HG02852 (cell line): Measurements from ENCODE around the gene ZNF33B.
A peak's percentile ranks its signal among the peaks of the same experiment; 100 is the strongest.
"Not testable (repeated sequence)": the region's sequence is repeated elsewhere in the genome, so short reads cannot be mapped to it uniquely, and the experiment has no call there.

Experiments
- ATAC-seq: cut with Tn5 transposase; IDR thresholded peaks from one replicate; pipeline ENCODE4 v1.9.1; 2021; ENCODE audit warnings: mild to moderate bottlenecking, moderate library complexity; ENCODE audit not compliant: unreplicated experiment

ZNF33B gene

GRCh38 chr10:42638055-42638820 is at the start of gene ZNF33B:
ZNF33B (minus strand) TSS chr10:42638570; CDS start chr10:42636928, 1,642 bp downstream.
- peak; percentile 95 for ATAC-seq

- no peak for ATAC-seq
These were observed 46.1 kb upstream of the ZNF33B start for GRCh38 chr10:42684517-42684916.

GRCh38 chr10:42680267-42680666 is 41.9 kb upstream of the ZNF33B start:
- ATAC-seq, result no peak

DNA sequence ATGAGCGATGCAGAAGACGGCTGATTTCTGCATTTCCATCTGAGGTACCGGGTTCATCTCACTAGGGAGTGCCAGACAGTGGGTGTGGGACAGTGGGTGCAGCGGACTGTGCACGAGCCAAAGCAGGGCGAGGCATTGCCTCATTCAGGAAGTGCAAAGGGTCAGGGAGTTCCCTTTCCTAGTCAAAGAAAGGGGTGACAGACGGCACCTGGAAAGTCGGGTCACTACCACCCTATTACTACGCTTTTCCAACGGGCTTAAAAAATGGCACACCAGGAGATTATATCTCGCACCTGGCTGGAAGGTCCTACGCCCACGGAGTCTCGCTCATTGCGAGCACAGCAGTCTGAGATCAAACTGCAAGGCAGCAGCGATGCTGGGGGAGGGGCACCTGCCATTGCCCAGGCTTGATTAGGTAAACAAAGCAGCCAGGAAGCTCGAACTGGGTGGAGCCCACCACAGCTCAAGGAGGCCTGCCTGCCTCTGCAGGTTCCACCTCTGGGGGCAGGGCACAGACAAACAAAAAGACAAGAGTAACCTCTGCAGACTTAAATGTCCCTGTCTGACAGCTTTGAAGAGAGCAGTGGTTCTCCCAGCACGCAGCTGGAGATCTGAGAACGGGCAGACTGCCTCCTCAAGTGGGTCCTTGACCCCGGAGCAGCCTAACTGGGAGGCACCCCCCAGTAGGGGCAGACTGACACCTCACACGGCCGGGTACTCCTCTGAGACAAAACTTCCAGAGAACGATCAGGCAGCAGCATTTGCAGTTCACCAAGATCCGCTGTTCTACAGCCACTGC is 27.0 kb upstream of the ZNF33B start:
- ATAC-seq, result not testable (repeated sequence)

- ATAC-seq, result no peak
These were observed 16.0 kb upstream of the ZNF33B start for GRCh38 chr10:42654419-42654818.

DNA sequence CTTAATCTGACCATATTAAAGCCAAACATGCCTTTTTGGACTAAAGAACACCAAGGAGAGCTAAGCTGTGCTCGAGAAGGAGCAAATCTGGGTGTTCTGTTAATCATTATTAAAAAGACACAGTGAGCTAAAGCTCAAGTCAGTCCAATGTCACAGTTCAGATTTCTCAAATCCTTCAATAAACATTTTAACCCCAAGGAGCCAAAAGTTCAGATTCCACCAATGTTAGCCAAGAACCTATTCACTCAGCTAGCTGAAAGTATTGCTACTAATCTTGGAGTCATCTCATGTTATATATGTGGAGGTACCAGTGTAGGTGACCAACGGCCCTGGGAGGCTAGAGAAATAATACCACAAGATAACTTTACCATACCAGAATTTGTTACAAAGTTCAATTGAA is 14.5 kb upstream of the ZNF33B start:
- no peak for ATAC-seq

- ATAC-seq, result no peak
These were observed 12.0 kb upstream of the ZNF33B start for GRCh38 chr10:42650374-42650773.

DNA sequence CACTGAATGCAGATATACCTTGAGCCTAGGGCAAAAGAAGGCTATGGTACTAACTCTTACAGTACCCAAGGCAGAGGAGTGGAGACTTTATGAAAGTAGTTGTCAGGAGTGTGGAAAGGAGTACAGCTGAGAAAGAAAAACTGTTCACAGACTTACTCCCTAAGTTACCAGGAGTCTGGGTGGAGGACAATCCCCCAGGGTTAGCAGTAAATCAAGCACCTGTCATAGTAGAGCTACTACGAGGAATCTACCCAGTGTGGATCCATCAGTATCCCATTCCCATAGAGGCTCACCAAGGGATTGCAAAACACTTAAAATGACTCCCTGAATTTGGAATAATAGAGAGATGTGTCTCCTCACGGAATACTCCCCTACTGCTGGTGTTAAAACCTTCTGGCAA is 10.1 kb upstream of the ZNF33B start:
- ATAC-seq, result no peak

DNA sequence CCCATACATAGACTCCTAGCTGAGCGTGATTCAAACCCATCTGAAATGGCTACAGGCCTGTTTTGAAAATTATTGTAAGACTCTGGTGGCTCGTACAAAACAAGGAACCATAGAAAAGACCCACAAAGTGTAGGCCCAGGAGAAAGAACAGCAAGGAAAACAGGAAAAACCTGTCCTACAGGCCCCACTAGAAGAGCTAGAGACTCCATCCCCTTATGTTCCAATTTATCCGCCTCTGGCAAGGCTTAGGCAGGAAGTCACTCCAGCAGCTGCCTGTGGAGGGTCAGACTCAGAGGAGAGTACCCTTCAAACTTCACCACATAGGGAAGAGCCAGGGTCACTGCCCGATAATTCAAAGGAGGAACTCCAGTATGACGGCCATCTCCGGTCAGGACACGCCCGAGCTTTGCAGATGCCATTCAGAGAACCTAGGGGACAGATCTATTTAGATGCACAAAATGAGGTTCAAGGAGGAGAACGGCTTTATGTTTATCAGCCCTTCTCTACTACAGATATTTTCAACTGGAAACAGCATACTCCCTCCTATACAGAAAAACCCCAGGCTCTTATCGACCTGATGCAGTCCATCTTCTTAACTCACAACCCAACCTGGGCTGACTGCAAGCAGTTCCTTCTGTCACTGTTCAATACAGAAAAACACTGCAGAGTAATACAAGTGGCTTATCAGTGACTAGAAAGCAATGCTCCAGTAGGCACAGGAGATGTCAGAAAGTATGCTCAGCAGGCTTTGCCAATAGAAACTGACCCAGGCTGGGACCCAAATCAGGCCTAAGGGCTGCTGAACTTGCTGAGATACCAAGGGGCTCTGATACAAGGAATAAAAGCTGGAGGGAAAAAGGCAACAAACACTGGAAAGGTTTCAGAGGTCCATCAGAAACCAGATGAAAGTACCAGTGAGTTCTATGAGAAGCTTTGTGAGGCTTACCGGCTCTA is 8.6 kb upstream of the ZNF33B start:
- ATAC-seq, result no peak

GRCh38 chr10:42646214-42646613 is 7.8 kb upstream of the ZNF33B start:
- no peak for ATAC-seq

DNA sequence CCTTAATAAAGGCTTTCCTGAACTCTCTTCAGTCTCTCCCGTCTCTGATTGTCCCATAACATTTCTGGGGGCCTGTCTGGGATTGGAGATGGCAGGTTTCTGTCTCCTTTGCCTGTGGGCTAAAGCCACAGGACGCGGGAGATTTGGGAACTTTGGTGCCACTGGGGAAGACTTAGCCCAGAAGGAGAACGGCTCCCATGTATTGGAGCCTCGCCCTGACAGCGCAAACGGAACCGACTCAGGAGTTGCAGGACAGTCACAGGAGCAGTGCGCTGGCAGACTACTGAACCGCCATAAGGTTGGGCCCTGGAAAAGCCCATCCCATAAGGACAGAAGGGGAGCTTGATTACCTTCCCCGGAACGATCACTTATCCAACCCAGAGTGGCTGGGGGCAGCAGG is 7.1 kb upstream of the ZNF33B start:
- no peak for ATAC-seq

- no peak for ATAC-seq
These were observed 6.7 kb upstream of the ZNF33B start for GRCh38 chr10:42645103-42645502.

- no peak for ATAC-seq
These were observed 2.4 kb upstream of the ZNF33B start for GRCh38 chr10:42640610-42641229.

- no peak for ATAC-seq
These were observed 476 bp upstream of the ZNF33B start for GRCh38 chr10:42638821-42639270.

GRCh38 chr10:42637648-42638054 is 719 bp downstream of the ZNF33B start:
- no peak for ATAC-seq

GRCh38 chr10:42637142-42637541 is 1.2 kb downstream of the ZNF33B start:
- ATAC-seq, result no peak

- ATAC-seq, result no peak
These were observed 3.3 kb downstream of the ZNF33B start for GRCh38 chr10:42635098-42635497.

- no peak for ATAC-seq
These were observed 5.8 kb downstream of the ZNF33B start for GRCh38 chr10:42632564-42632963.

DNA sequence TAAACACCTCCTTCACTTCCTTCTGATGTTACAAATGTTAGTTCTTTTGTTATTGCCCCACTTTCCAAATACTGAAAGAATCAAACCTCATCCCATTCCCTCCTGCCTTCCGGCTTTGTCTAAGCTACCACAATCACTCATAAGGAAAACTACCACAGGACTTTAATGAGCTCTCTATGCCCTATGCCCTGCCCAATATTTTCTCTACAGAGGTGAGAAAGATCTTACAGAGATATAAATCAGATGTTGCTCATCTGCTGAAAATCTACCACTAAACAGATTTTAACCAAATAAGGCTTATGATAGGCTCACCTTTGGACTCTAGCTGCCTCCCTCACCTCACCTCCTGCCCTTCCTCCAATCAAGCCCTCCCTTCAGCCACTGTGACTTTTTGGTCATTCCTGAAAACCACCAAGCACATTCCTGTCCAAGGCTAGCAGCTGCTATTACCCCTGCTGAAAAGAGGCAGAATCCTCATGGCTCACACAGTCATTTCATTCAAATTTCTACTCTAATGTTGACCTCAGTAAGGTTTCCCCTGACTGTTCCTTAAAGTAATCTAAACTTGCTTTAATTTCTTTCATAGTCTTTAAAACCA is 7.7 kb downstream of the ZNF33B start:
- no peak for ATAC-seq

- ATAC-seq, result no peak
These were observed 14.4 kb downstream of the ZNF33B start for GRCh38 chr10:42623929-42624328.
